Activated naive CD8-positive, alpha-beta T cell (primary cell): ENCODE measurements around the gene LAMB4.

Experiments used
- H3K27ac Mint-ChIP-seq: one replicate; pipeline ENCODE4 v1.8.0; 2021; ENCODE audit warnings: mixed read lengths
- H3K27me3 Mint-ChIP-seq: one replicate; pipeline ENCODE4 v1.8.0; 2021; ENCODE audit warnings: mixed read lengths
- H3K36me3 Mint-ChIP-seq: one replicate; pipeline ENCODE4 v1.8.0; 2021; ENCODE audit warnings: mixed read lengths
- H3K4me1 Mint-ChIP-seq: one replicate; pipeline ENCODE4 v1.8.0; 2021; ENCODE audit warnings: low read depth, mixed read lengths
- H3K4me3 Mint-ChIP-seq: one replicate; pipeline ENCODE4 v1.8.0; 2021; ENCODE audit warnings: mild to moderate bottlenecking, mixed read lengths
- H3K9me3 Mint-ChIP-seq: one replicate; pipeline ENCODE4 v1.8.0; 2021; ENCODE audit warnings: low read depth, mixed read lengths

LAMB4 gene

GRCh38 chr7:108147031-108147563, 16.9 kb upstream of the LAMB4 start:
- H3K27me3 Mint-ChIP-seq: no peaks in the 10 kb centered on the region
- H3K4me3 Mint-ChIP-seq: no peak overlapping the region
- no peak overlapping the region for H3K27ac Mint-ChIP-seq
- H3K4me1 Mint-ChIP-seq: no peaks in the 10 kb centered on the region
- H3K36me3 Mint-ChIP-seq: peaks cover 1% of the 10 kb centered on the region
- no peaks in the 10 kb centered on the region for H3K9me3 Mint-ChIP-seq

GRCh38 chr7:108146070-108146842, 16.1 kb upstream of the LAMB4 start:
- no peaks in the 10 kb centered on the region for H3K9me3 Mint-ChIP-seq
- no peaks in the 10 kb centered on the region for H3K27me3 Mint-ChIP-seq
- no peaks in the 10 kb centered on the region for H3K4me1 Mint-ChIP-seq
- H3K36me3 Mint-ChIP-seq: no peaks in the 10 kb centered on the region
- H3K4me3 Mint-ChIP-seq: no peak overlapping the region
- H3K27ac Mint-ChIP-seq: no peak overlapping the region

GRCh38 chr7:108145401-108145800, 15.2 kb upstream of the LAMB4 start:
- Mint-ChIP-seq H3K9me3 (no peaks in the 10 kb centered on the region), H3K4me3 (no peak overlapping the region), H3K27me3 (no peaks in the 10 kb centered on the region), H3K27ac (no peak overlapping the region), H3K36me3 (no peaks in the 10 kb centered on the region), H3K4me1 (no peaks in the 10 kb centered on the region)

- Mint-ChIP-seq H3K27me3 (no peaks in the 10 kb centered on the region), H3K9me3 (no peaks in the 10 kb centered on the region), H3K4me3 (no peak overlapping the region), H3K4me1 (no peaks in the 10 kb centered on the region), H3K36me3 (no peaks in the 10 kb centered on the region), H3K27ac (no peak overlapping the region)
Measured at GRCh38 chr7:108144931-108145330, 14.8 kb upstream of the LAMB4 start.

GRCh38 chr7:108143658-108144420, 13.7 kb upstream of the LAMB4 start:
- H3K9me3 Mint-ChIP-seq: no peaks in the 10 kb centered on the region
- no peaks in the 10 kb centered on the region for H3K27me3 Mint-ChIP-seq
- no peaks in the 10 kb centered on the region for H3K36me3 Mint-ChIP-seq
- no peak overlapping the region for H3K27ac Mint-ChIP-seq
- H3K4me1 Mint-ChIP-seq: no peaks in the 10 kb centered on the region
- H3K4me3 Mint-ChIP-seq: no peak overlapping the region

- Mint-ChIP-seq H3K36me3 (no peaks in the 10 kb centered on the region), H3K27me3 (no peaks in the 10 kb centered on the region), H3K27ac (no peak overlapping the region), H3K9me3 (no peaks in the 10 kb centered on the region), H3K4me3 (no peak overlapping the region), H3K4me1 (no peaks in the 10 kb centered on the region)
Measured at GRCh38 chr7:108142675-108143259, 12.6 kb upstream of the LAMB4 start.

GRCh38 chr7:108142180-108142579, 12.0 kb upstream of the LAMB4 start:
- no peak overlapping the region for H3K4me3 Mint-ChIP-seq
- no peaks in the 10 kb centered on the region for H3K36me3 Mint-ChIP-seq
- no peak overlapping the region for H3K27ac Mint-ChIP-seq
- no peaks in the 10 kb centered on the region for H3K4me1 Mint-ChIP-seq
- no peaks in the 10 kb centered on the region for H3K9me3 Mint-ChIP-seq
- no peaks in the 10 kb centered on the region for H3K27me3 Mint-ChIP-seq

- Mint-ChIP-seq H3K27me3 (no peaks in the 10 kb centered on the region), H3K9me3 (no peaks in the 10 kb centered on the region), H3K4me3 (no peak overlapping the region), H3K36me3 (no peaks in the 10 kb centered on the region), H3K4me1 (peaks cover 9% of the 10 kb centered on the region), H3K27ac (no peak overlapping the region)
Measured at GRCh38 chr7:108140671-108141070, 10.5 kb upstream of the LAMB4 start.

GRCh38 chr7:108138911-108139310, 8.8 kb upstream of the LAMB4 start:
- Mint-ChIP-seq H3K4me1 (peaks cover 18% of the 10 kb centered on the region), H3K27me3 (no peaks in the 10 kb centered on the region), H3K36me3 (no peaks in the 10 kb centered on the region), H3K27ac (no peak overlapping the region), H3K9me3 (no peaks in the 10 kb centered on the region), H3K4me3 (no peak overlapping the region)

GRCh38 chr7:108137993-108138392, 7.8 kb upstream of the LAMB4 start:
- Mint-ChIP-seq H3K9me3 (no peaks in the 10 kb centered on the region), H3K27me3 (no peaks in the 10 kb centered on the region), H3K27ac (no peak overlapping the region), H3K36me3 (no peaks in the 10 kb centered on the region), H3K4me3 (no peak overlapping the region), H3K4me1 (peaks cover 18% of the 10 kb centered on the region)

- no peaks in the 10 kb centered on the region for H3K27me3 Mint-ChIP-seq
- H3K4me3 Mint-ChIP-seq: no peak overlapping the region
- H3K9me3 Mint-ChIP-seq: no peaks in the 10 kb centered on the region
- H3K27ac Mint-ChIP-seq: no peak overlapping the region
- no peaks in the 10 kb centered on the region for H3K36me3 Mint-ChIP-seq
- peaks cover 18% of the 10 kb centered on the region for H3K4me1 Mint-ChIP-seq
Measured at GRCh38 chr7:108137040-108137439, 6.9 kb upstream of the LAMB4 start.

GRCh38 chr7:108136191-108136688, 6.1 kb upstream of the LAMB4 start:
- Mint-ChIP-seq H3K27ac (peak overlapping the region; percentile 87), H3K4me3 (peak overlapping the region; percentile 36), H3K9me3 (no peaks in the 10 kb centered on the region), H3K4me1 (peaks cover 18% of the 10 kb centered on the region), H3K36me3 (no peaks in the 10 kb centered on the region), H3K27me3 (no peaks in the 10 kb centered on the region)

GRCh38 chr7:108135446-108136190, 5.5 kb upstream of the LAMB4 start:
- Mint-ChIP-seq H3K36me3 (no peaks in the 10 kb centered on the region), H3K4me3 (peak overlapping the region; percentile 27), H3K27me3 (no peaks in the 10 kb centered on the region), H3K4me1 (peaks cover 18% of the 10 kb centered on the region), H3K27ac (peak overlapping the region; percentile 87), H3K9me3 (no peaks in the 10 kb centered on the region)

- Mint-ChIP-seq H3K27ac (no peak overlapping the region), H3K27me3 (no peaks in the 10 kb centered on the region), H3K4me1 (peaks cover 18% of the 10 kb centered on the region), H3K9me3 (no peaks in the 10 kb centered on the region), H3K4me3 (no peak overlapping the region), H3K36me3 (no peaks in the 10 kb centered on the region)
Measured at GRCh38 chr7:108134486-108134885, 4.3 kb upstream of the LAMB4 start.
